Measurements from ENCODE around the gene RPS19.

The RPS19 gene

GRCh38 chr19:41894350-41894749 is 34.3 kb downstream of the RPS19 start:
- no peak overlapping the region for H3K4me3 ChIP-seq (ENCODE audit: low read depth, low read length)
- DNase-seq (ENCODE audit: low read depth), result no peak
- TF ChIP-seq MAX (IDR thresholded peaks at IDR 0.05; ENCODE audit: low read depth, low read length) (no peak), MYC (IDR thresholded peaks at IDR 0.05; ENCODE audit: low read depth, low read length) (no peak), CTCF (IDR thresholded peaks at IDR 0.05; ENCODE audit: low read depth, low read length) (no peak), POLR2A (IDR thresholded peaks at IDR 0.05; ENCODE audit: extremely low read depth, insufficient read length) (no peak)

DNA sequence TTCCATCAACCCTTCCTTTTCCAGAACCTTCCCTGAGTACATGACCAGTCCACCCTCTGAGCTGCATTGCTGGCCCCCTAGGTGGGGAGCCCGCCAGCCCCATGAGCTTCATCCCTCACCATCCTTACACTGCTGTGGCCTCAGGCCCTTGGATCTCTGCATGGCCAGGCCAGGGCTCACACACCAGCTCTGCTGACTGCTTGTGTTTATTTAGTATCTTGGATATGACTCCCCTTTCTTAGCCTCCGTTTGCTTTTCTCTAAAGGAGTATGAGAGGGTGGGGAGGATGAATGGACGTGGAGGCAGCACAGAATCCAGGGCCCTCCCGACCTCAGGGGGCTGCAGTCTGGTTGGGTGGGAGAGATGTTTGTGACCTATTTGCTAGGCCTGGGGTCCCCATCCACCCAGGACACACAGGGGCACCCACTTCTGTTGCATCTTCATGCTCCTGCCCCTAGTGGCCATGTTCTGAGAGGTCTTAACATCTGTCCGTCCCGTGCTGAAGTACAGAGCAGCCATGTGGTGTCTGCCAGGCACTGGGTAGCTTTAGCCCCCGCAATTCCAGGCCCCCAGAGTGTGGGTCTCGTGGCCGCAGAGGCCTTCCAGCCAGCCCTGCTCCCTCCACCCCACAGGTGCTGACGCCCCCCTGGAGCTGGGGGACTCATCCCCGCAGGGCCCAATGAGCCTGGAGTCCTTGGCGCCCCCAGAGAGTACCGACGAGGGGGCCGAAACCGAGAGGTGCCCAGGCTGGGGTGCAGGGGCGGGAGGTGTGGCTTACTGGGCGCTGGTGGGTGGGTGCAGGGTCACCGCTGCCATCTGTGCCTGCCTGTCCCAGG is 35.9 kb downstream of the RPS19 start:
- peak; percentile 19 for TF ChIP-seq CTCF (IDR thresholded peaks at IDR 0.05; ENCODE audit: low read depth, low read length)
- TF ChIP-seq MAX (IDR thresholded peaks at IDR 0.05; ENCODE audit: low read depth, low read length), result no peak
- TF ChIP-seq MYC (IDR thresholded peaks at IDR 0.05; ENCODE audit: low read depth, low read length), result no peak
- TF ChIP-seq POLR2A (IDR thresholded peaks at IDR 0.05; ENCODE audit: extremely low read depth, insufficient read length), result no peak
- no peak for DNase-seq (ENCODE audit: low read depth)

GRCh38 chr19:41896581-41896942 is 36.5 kb downstream of the RPS19 start:
- no peak for DNase-seq (ENCODE audit: low read depth)
- no peak overlapping the region for H3K4me3 ChIP-seq (ENCODE audit: low read depth, low read length)
- TF ChIP-seq MYC (IDR thresholded peaks at IDR 0.05; ENCODE audit: low read depth, low read length) (no peak), CTCF (IDR thresholded peaks at IDR 0.05; ENCODE audit: low read depth, low read length) (no peak), MAX (IDR thresholded peaks at IDR 0.05; ENCODE audit: low read depth, low read length) (no peak), POLR2A (IDR thresholded peaks at IDR 0.05; ENCODE audit: extremely low read depth, insufficient read length) (no peak)

More for the DNA sequence above, 35.9 kb downstream of the RPS19 start:
- H3K4me3 ChIP-seq (ENCODE audit: low read depth, low read length), result no peak overlapping the region

DNA sequence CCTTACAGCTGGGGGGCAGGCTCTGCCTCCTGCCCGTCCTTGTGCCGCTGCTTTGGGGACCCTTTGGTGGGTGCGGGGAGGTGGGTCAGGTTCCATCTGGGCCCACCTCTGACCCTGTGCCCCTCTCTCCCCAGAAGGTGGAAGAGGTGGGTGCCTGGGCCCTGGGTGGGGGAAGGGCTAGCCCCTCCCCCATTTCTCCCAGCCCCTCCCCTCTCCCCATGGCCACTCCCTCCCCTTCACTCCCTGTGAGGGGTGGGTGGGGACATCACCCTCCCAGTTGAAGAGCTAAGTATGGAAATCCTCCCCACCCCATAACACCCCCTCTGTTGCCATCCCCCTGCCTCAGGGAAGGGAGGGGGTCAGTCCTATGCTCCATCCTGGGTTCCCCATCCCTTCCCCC is 37.1 kb downstream of the RPS19 start:
- no peak for TF ChIP-seq POLR2A (IDR thresholded peaks at IDR 0.05; ENCODE audit: extremely low read depth, insufficient read length)
- TF ChIP-seq MAX (IDR thresholded peaks at IDR 0.05; ENCODE audit: low read depth, low read length), result no peak
- TF ChIP-seq MYC (IDR thresholded peaks at IDR 0.05; ENCODE audit: low read depth, low read length), result no peak
- TF ChIP-seq CTCF (IDR thresholded peaks at IDR 0.05; ENCODE audit: low read depth, low read length), result no peak
- H3K4me3 ChIP-seq (ENCODE audit: low read depth, low read length), result no peak overlapping the region

GRCh38 chr19:41897820-41898219 is 37.8 kb downstream of the RPS19 start:
- TF ChIP-seq MYC (IDR thresholded peaks at IDR 0.05; ENCODE audit: low read depth, low read length) (no peak), CTCF (IDR thresholded peaks at IDR 0.05; ENCODE audit: low read depth, low read length) (no peak), MAX (IDR thresholded peaks at IDR 0.05; ENCODE audit: low read depth, low read length) (no peak), POLR2A (IDR thresholded peaks at IDR 0.05; ENCODE audit: extremely low read depth, insufficient read length) (no peak)
- DNase-seq (ENCODE audit: low read depth), result no peak
- H3K4me3 ChIP-seq (ENCODE audit: low read depth, low read length), result no peak overlapping the region

More for the DNA sequence above, 37.1 kb downstream of the RPS19 start:
- DNase-seq (ENCODE audit: low read depth), result no peak
